Neural progenitor cell (in vitro differentiated cells): ENCODE measurements around the gene STK38.
"Not testable (repeated sequence)": the region's sequence is repeated elsewhere in the genome, so short reads cannot be mapped to it uniquely, and the experiment has no call there.

Experiments used
- EZH2phosphoT487 ChIP-seq: fragments of 200-600 bp; sonication (generic); IDR thresholded peaks from 2 replicates; pipeline ENCODE4 v1.6.1; 2017; ENCODE audit warnings: antibody characterized with exemption
- TF ChIP-seq, protein P1 (sequence below): fragments of 200-600 bp; sonication (generic); IDR thresholded peaks from 2 replicates; pipeline ENCODE4 v1.5.1; 2017; ENCODE audit warnings: antibody characterized with exemption, mild to moderate bottlenecking

- TF ChIP-seq, protein P1, sequence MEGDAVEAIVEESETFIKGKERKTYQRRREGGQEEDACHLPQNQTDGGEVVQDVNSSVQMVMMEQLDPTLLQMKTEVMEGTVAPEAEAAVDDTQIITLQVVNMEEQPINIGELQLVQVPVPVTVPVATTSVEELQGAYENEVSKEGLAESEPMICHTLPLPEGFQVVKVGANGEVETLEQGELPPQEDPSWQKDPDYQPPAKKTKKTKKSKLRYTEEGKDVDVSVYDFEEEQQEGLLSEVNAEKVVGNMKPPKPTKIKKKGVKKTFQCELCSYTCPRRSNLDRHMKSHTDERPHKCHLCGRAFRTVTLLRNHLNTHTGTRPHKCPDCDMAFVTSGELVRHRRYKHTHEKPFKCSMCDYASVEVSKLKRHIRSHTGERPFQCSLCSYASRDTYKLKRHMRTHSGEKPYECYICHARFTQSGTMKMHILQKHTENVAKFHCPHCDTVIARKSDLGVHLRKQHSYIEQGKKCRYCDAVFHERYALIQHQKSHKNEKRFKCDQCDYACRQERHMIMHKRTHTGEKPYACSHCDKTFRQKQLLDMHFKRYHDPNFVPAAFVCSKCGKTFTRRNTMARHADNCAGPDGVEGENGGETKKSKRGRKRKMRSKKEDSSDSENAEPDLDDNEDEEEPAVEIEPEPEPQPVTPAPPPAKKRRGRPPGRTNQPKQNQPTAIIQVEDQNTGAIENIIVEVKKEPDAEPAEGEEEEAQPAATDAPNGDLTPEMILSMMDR: not testable (repeated sequence)
- TF ChIP-seq EZH2phosphoT487: not testable (repeated sequence)
Measured at GRCh38 chr6:36572353-36573311, 25.4 kb upstream of the STK38 start.
